ENCODE data around the gene PFKL. TPM values are rescaled to one million over a fixed set of nuclear protein-coding genes. Genes with fewer than 3 reads are reported as not detected.
A peak's percentile ranks its signal among the peaks of the same experiment; 100 is the strongest.

The PFKL gene
- total RNA-seq, 1 experiment from 2014 or later = 68.8 TPM

DNA sequence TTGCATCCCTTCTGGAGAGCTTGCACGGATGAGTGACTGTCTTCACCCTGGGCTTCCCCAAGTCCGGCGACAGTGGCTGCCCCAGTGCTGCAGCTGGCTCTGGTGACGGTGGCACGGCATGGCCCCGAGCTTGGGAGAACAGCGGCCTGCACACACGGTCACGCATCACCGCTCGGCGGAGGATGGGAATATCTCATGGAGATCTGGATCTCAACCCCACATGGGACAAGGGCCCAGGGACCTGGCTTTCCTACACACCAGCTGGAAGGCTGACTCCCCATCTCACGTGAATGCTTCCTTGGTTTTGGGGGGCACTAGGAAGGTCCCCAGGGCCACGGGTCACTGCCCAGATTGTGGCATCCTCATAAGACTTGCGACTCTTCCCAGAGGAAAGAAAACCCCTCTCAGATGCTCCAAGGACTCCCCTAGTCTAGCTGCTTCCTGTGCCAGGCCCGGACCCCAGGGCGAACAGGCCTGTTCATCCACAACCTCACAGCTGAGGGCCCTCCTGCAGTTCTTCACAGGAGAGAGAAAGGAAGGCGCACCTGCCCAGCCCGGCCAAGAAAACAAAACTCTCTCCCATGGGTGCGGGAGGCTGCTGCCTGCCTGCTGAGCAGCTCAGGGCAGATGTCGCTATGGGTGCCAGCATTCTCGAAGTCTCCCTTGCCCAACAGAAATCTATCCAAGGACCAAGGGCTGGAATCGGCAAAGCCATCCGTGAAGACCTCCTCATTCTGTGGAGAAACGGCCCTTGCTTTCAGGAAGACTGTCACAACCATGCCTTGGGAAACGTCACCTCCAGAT, 29.4 kb downstream of the PFKL start:
- H3K36me3 ChIP-seq (ENCODE audit: insufficient read depth, low read length) = no peaks in the 10 kb centered on the region
- H3K4me2 ChIP-seq (ENCODE audit: low read depth, low read length, poor library complexity, severe bottlenecking) = no peak overlapping the region
- no peaks in the 10 kb centered on the region for H3K79me2 ChIP-seq (ENCODE audit: low read length)
- no peaks in the 10 kb centered on the region for H3K9me3 ChIP-seq (ENCODE audit: low read length)
- no peak overlapping the region for H3K27ac ChIP-seq (ENCODE audit: low read length)
- peaks cover 7% of the 10 kb centered on the region for H3K4me1 ChIP-seq (ENCODE audit: low read length)
- no peak overlapping the region for H3K4me3 ChIP-seq (ENCODE audit: low read length)
- peak; percentile 55 for DNase-seq
- no peak overlapping the region for H3K9ac ChIP-seq (ENCODE audit: low read length)
- H2AFZ ChIP-seq (ENCODE audit: low read length) = no peak overlapping the region
- no peaks in the 10 kb centered on the region for H3K27me3 ChIP-seq (ENCODE audit: low read length)
- no peaks in the 10 kb centered on the region for H3K9me2 ChIP-seq (replicated peaks; ENCODE audit: insufficient read depth, low read length)
- H4K20me1 ChIP-seq (ENCODE audit: insufficient read depth, low read depth, low read length) = 0 out of 2 replicates have a peak, but pooled peaks cover 3% of the 10 kb centered on the region

DNA sequence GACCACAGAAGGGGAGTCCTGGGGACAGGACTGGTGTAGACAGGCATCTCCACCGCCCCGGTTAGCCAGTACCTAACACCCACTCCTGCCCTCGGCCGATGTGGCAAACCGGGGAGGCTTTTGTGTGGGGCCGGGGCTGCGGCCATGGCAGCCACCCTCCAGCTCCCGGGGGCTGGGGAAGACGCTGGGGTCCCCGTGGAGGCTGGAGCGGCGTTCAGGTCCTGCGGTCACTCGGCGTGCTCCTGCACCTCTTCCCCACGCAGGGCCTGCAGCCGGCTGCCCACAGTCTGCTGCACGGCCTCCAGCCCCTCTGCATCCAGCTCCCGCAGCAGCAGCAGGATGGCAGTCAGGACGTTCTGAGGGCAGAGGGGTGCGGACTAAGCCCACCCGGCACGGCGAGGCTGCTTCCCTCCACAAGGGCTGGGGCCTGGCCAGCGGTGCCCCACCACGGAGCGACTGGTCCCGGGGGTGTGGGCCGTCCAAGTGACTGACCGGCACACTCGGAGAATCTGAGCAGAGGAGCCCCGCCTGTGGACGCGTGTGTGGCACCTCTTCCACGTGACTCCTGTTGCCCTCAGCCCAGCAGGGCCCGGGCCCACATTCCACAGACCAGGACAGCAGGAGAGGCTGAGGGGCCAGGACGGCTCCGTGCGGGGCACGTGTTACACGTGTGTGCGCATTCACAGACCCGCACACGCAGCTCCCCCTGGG, 30.3 kb downstream of the PFKL start:
- no peak overlapping the region for H3K9ac ChIP-seq (ENCODE audit: low read length)
- no peak for DNase-seq
- H2AFZ ChIP-seq (ENCODE audit: low read length) = no peak overlapping the region
- no peak overlapping the region for H3K27ac ChIP-seq (ENCODE audit: low read length)
- peaks cover 7% of the 10 kb centered on the region for H3K4me1 ChIP-seq (ENCODE audit: low read length)
- no peaks in the 10 kb centered on the region for H3K36me3 ChIP-seq (ENCODE audit: insufficient read depth, low read length)
- H3K9me2 ChIP-seq (replicated peaks; ENCODE audit: insufficient read depth, low read length) = no peaks in the 10 kb centered on the region
- H3K4me3 ChIP-seq (ENCODE audit: low read length) = no peak overlapping the region
- H3K79me2 ChIP-seq (ENCODE audit: low read length) = no peaks in the 10 kb centered on the region
- H3K4me2 ChIP-seq (ENCODE audit: low read depth, low read length, poor library complexity, severe bottlenecking) = no peak overlapping the region
- H3K27me3 ChIP-seq (ENCODE audit: low read length) = no peaks in the 10 kb centered on the region
- H4K20me1 ChIP-seq (ENCODE audit: insufficient read depth, low read depth, low read length) = 0 out of 2 replicates have a peak, but pooled peaks cover 3% of the 10 kb centered on the region
- H3K9me3 ChIP-seq (ENCODE audit: low read length) = no peaks in the 10 kb centered on the region

DNA sequence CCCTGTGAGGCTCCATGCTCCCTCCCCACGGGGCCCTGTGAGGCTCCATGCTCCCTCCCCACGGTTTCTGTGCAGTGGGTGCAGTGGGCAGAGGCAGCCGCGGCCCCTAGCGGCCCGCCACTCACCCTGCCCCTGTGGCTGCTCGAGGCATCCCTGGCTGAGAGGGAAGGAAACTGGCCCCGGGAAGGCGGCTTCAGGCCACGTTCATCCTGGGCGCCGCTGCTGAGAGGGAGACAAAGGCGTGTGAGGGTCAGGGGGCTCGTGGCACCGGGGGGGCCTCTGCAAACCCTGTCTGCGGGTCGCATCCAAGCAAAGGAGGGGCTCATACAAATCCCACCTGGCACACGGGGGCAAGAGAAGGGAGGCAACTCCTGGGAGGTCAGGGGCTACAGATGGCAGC, 30.8 kb downstream of the PFKL start:
- H3K79me2 ChIP-seq (ENCODE audit: low read length) = no peaks in the 10 kb centered on the region
- H2AFZ ChIP-seq (ENCODE audit: low read length) = no peak overlapping the region
- H3K36me3 ChIP-seq (ENCODE audit: insufficient read depth, low read length) = no peaks in the 10 kb centered on the region
- no peaks in the 10 kb centered on the region for H3K9me3 ChIP-seq (ENCODE audit: low read length)
- peaks cover 7% of the 10 kb centered on the region for H3K4me1 ChIP-seq (ENCODE audit: low read length)
- H3K9ac ChIP-seq (ENCODE audit: low read length) = no peak overlapping the region
- H3K4me3 ChIP-seq (ENCODE audit: low read length) = no peak overlapping the region
- no peak overlapping the region for H3K4me2 ChIP-seq (ENCODE audit: low read depth, low read length, poor library complexity, severe bottlenecking)
- no peaks in the 10 kb centered on the region for H3K27me3 ChIP-seq (ENCODE audit: low read length)
- no peak for DNase-seq
- 0 out of 2 replicates have a peak, but pooled peaks cover 3% of the 10 kb centered on the region for H4K20me1 ChIP-seq (ENCODE audit: insufficient read depth, low read depth, low read length)
- H3K9me2 ChIP-seq (replicated peaks; ENCODE audit: insufficient read depth, low read length) = no peaks in the 10 kb centered on the region
- H3K27ac ChIP-seq (ENCODE audit: low read length) = no peak overlapping the region

DNA sequence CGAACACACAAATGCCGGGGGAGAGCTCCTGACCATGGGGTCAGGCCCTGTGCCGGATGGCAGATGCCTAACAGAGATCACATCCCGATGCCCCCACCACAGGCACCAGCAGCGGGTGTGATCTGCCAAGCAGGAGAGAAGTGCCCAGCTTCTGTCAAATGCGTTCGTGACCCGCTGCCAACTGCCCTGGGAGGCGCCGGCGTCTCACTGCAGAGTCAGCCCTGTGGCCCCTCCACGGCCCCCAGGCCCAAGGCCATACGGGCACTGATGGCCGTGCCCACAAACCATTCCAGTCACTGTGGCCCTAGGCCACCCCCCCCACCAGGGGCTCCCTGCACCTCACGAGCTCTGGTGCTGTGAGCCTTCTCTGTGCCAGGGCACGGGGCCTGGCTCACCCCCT, 31.4 kb downstream of the PFKL start:
- 0 out of 2 replicates have a peak, but pooled peaks cover 3% of the 10 kb centered on the region for H4K20me1 ChIP-seq (ENCODE audit: insufficient read depth, low read depth, low read length)
- no peaks in the 10 kb centered on the region for H3K27me3 ChIP-seq (ENCODE audit: low read length)
- no peaks in the 10 kb centered on the region for H3K9me2 ChIP-seq (replicated peaks; ENCODE audit: insufficient read depth, low read length)
- no peak overlapping the region for H3K9ac ChIP-seq (ENCODE audit: low read length)
- H3K36me3 ChIP-seq (ENCODE audit: insufficient read depth, low read length) = no peaks in the 10 kb centered on the region
- DNase-seq = no peak
- H3K27ac ChIP-seq (ENCODE audit: low read length) = no peak overlapping the region
- no peaks in the 10 kb centered on the region for H3K79me2 ChIP-seq (ENCODE audit: low read length)
- peaks cover 7% of the 10 kb centered on the region for H3K4me1 ChIP-seq (ENCODE audit: low read length)
- H3K4me3 ChIP-seq (ENCODE audit: low read length) = no peak overlapping the region
- H3K9me3 ChIP-seq (ENCODE audit: low read length) = no peaks in the 10 kb centered on the region
- H3K4me2 ChIP-seq (ENCODE audit: low read depth, low read length, poor library complexity, severe bottlenecking) = no peak overlapping the region
- no peak overlapping the region for H2AFZ ChIP-seq (ENCODE audit: low read length)

DNA sequence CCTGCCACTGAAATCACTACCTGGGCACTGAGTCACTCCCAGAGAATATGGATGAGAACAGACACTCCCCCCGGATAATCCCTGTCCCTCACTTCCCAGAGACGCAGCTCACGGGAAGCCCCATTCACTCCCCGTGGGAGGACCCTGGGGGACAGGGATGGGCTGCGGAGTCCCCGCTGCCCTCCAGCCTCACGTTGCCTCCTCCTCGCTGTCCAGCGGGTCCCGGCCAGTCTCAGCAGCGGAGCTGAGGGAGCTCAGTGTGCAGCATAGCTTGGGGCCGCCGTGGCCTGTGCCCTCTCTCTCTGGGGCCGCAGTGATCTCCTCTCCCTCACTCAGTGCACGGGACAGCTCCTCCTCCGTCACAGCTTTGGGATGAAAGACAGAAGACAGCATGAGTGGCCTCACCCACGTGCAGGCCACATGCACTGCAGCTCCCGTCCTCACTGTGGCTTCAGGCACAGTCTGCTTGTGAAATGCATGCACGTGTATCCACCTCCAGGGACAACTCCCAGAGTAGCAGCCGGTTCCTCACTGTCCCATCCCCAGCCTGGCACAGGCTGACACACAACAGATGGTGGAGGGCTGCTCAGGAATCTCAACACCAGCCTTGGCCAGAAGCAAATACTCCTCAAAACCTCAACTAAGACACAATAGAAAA, 31.9 kb downstream of the PFKL start:
- no peaks in the 10 kb centered on the region for H3K79me2 ChIP-seq (ENCODE audit: low read length)
- H2AFZ ChIP-seq (ENCODE audit: low read length) = no peak overlapping the region
- DNase-seq = no peak
- no peak overlapping the region for H3K27ac ChIP-seq (ENCODE audit: low read length)
- no peaks in the 10 kb centered on the region for H3K9me3 ChIP-seq (ENCODE audit: low read length)
- no peak overlapping the region for H3K4me2 ChIP-seq (ENCODE audit: low read depth, low read length, poor library complexity, severe bottlenecking)
- 0 out of 2 replicates have a peak, but pooled peaks cover 3% of the 10 kb centered on the region for H4K20me1 ChIP-seq (ENCODE audit: insufficient read depth, low read depth, low read length)
- no peak overlapping the region for H3K9ac ChIP-seq (ENCODE audit: low read length)
- H3K4me3 ChIP-seq (ENCODE audit: low read length) = no peak overlapping the region
- peaks cover 7% of the 10 kb centered on the region for H3K4me1 ChIP-seq (ENCODE audit: low read length)
- H3K9me2 ChIP-seq (replicated peaks; ENCODE audit: insufficient read depth, low read length) = no peaks in the 10 kb centered on the region
- H3K27me3 ChIP-seq (ENCODE audit: low read length) = no peaks in the 10 kb centered on the region
- no peaks in the 10 kb centered on the region for H3K36me3 ChIP-seq (ENCODE audit: insufficient read depth, low read length)

DNA sequence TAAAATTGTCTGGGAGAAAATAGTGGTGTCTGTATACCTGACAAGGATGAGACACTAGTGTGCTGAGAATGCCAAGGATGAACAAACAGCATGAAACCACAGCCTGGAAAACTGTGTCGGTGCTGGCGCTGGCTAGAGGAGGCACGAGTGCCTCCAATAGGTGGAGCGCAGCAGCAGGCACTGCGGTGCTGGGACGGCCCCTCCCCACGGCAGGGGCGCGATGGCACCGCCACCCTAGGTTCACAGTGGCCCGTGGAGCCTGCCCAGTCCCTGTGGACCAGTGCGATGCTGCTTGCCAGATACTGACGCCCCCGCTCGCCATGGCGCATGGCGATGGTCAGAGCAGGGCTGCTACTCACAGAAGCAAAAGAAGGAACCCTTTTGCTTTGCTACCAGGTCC, 32.5 kb downstream of the PFKL start:
- H3K79me2 ChIP-seq (ENCODE audit: low read length) = no peaks in the 10 kb centered on the region
- no peaks in the 10 kb centered on the region for H3K27me3 ChIP-seq (ENCODE audit: low read length)
- DNase-seq = no peak
- H3K4me2 ChIP-seq (ENCODE audit: low read depth, low read length, poor library complexity, severe bottlenecking) = no peak overlapping the region
- no peaks in the 10 kb centered on the region for H3K9me3 ChIP-seq (ENCODE audit: low read length)
- 0 out of 2 replicates have a peak, but pooled peaks cover 2% of the 10 kb centered on the region for H4K20me1 ChIP-seq (ENCODE audit: insufficient read depth, low read depth, low read length)
- H3K36me3 ChIP-seq (ENCODE audit: insufficient read depth, low read length) = no peaks in the 10 kb centered on the region
- H3K4me3 ChIP-seq (ENCODE audit: low read length) = no peak overlapping the region
- no peaks in the 10 kb centered on the region for H3K9me2 ChIP-seq (replicated peaks; ENCODE audit: insufficient read depth, low read length)
- peaks cover 7% of the 10 kb centered on the region for H3K4me1 ChIP-seq (ENCODE audit: low read length)
- H3K27ac ChIP-seq (ENCODE audit: low read length) = no peak overlapping the region
- H3K9ac ChIP-seq (ENCODE audit: low read length) = no peak overlapping the region
- H2AFZ ChIP-seq (ENCODE audit: low read length) = no peak overlapping the region

DNA sequence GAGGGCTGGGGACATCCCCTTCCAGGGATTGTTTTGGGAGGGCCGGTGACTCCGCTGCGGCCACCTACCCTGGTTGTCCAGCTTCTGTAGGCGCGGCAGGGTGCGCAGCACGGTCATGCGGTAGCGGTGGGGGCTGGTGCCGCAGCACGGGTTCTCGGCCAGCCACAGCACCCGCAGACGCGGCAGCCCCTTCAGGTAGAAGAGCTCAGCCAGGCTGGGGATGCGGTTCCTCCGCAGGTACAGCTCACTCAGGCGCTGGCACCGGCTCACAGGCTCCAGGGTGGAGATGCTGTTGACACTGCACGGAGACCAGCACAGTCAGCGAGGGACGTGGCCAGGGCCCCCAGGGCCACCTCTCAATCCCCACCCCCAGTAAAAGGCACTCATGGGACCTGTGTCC, 33.1 kb downstream of the PFKL start:
- DNase-seq = no peak
- Histone ChIP-seq H3K36me3 (ENCODE audit: insufficient read depth, low read length) (no peaks in the 10 kb centered on the region), H3K9me2 (replicated peaks; ENCODE audit: insufficient read depth, low read length) (no peaks in the 10 kb centered on the region), H3K79me2 (ENCODE audit: low read length) (no peaks in the 10 kb centered on the region), H3K9ac (ENCODE audit: low read length) (no peak overlapping the region), H2AFZ (ENCODE audit: low read length) (no peak overlapping the region), H3K27ac (ENCODE audit: low read length) (no peak overlapping the region), H4K20me1 (ENCODE audit: insufficient read depth, low read depth, low read length) (no peaks in the 10 kb centered on the region), H3K9me3 (ENCODE audit: low read length) (no peaks in the 10 kb centered on the region), H3K4me1 (ENCODE audit: low read length) (peaks cover 11% of the 10 kb centered on the region), H3K27me3 (ENCODE audit: low read length) (no peaks in the 10 kb centered on the region), H3K4me3 (ENCODE audit: low read length) (no peak overlapping the region), H3K4me2 (ENCODE audit: low read depth, low read length, poor library complexity, severe bottlenecking) (no peak overlapping the region)

All from Karpas-422 (cell line).